ENCODE results near the gene IZUMO1.
"Not testable (repeated sequence)": the region's sequence is repeated elsewhere in the genome, so short reads cannot be mapped to it uniquely, and the experiment has no call there.

The IZUMO1 gene

GRCh38 chr19:48746738-48747575 lies at the start of gene IZUMO1:
Gene IZUMO1, minus strand, starts transcription at chr19:48746909. Its CDS starts 1,050 bp downstream, at chr19:48745859.
- DNase-seq (ENCODE audit: low read depth in 2 of 2), result no peak

GRCh38 chr19:48795685-48796070 lies 49.0 kb upstream of the IZUMO1 start:
- DNase-seq (ENCODE audit: low read depth in 2 of 2), result no peak

GRCh38 chr19:48795055-48795684 lies 48.5 kb upstream of the IZUMO1 start:
- peak; percentile 74 to 79 for DNase-seq (ENCODE audit: low read depth in 2 of 2)

GRCh38 chr19:48794291-48794690 lies 47.6 kb upstream of the IZUMO1 start:
- DNase-seq (ENCODE audit: low read depth in 2 of 2), result no peak

GRCh38 chr19:48793271-48793670 lies 46.6 kb upstream of the IZUMO1 start:
- no peak for DNase-seq (ENCODE audit: low read depth in 2 of 2)

- DNase-seq (ENCODE audit: low read depth in 2 of 2), result not testable (repeated sequence)
Observed at GRCh38 chr19:48787331-48787730, 40.6 kb upstream of the IZUMO1 start.

GRCh38 chr19:48786422-48786821 lies 39.7 kb upstream of the IZUMO1 start:
- DNase-seq (ENCODE audit: low read depth in 2 of 2), result not testable (repeated sequence)

GRCh38 chr19:48784527-48784926 lies 37.8 kb upstream of the IZUMO1 start:
- no peak for DNase-seq (ENCODE audit: low read depth in 2 of 2)

- DNase-seq (ENCODE audit: low read depth in 2 of 2), result no peak
Observed at GRCh38 chr19:48780631-48781391, 34.1 kb upstream of the IZUMO1 start.

- DNase-seq (ENCODE audit: low read depth in 2 of 2), result no peak
Observed at GRCh38 chr19:48779636-48780035, 32.9 kb upstream of the IZUMO1 start.

- no peak for DNase-seq (ENCODE audit: low read depth in 2 of 2)
Observed at GRCh38 chr19:48777720-48778119, 31.0 kb upstream of the IZUMO1 start.

- no peak for DNase-seq (ENCODE audit: low read depth in 2 of 2)
Observed at GRCh38 chr19:48777139-48777538, 30.4 kb upstream of the IZUMO1 start.

- DNase-seq (ENCODE audit: low read depth in 2 of 2), result no peak
Observed at GRCh38 chr19:48772503-48772953, 25.8 kb upstream of the IZUMO1 start.

- DNase-seq (ENCODE audit: low read depth in 2 of 2), result no peak
Observed at GRCh38 chr19:48770734-48771472, 24.2 kb upstream of the IZUMO1 start.

- DNase-seq (ENCODE audit: low read depth in 2 of 2), result no peak
Observed at GRCh38 chr19:48770266-48770665, 23.6 kb upstream of the IZUMO1 start.

- DNase-seq (ENCODE audit: low read depth in 2 of 2), result no peak
Observed at GRCh38 chr19:48768994-48769713, 22.4 kb upstream of the IZUMO1 start.

- not testable (repeated sequence) for DNase-seq (ENCODE audit: low read depth in 2 of 2)
Observed at GRCh38 chr19:48768171-48768753, 21.6 kb upstream of the IZUMO1 start.

- DNase-seq (ENCODE audit: low read depth in 2 of 2), result not testable (repeated sequence)
Observed at GRCh38 chr19:48765816-48766215, 19.1 kb upstream of the IZUMO1 start.

GRCh38 chr19:48760504-48761205 lies 13.9 kb upstream of the IZUMO1 start:
- DNase-seq (ENCODE audit: low read depth in 2 of 2), result no peak

- no peak for DNase-seq (ENCODE audit: low read depth in 2 of 2)
Observed at GRCh38 chr19:48757741-48758144, 11.0 kb upstream of the IZUMO1 start.

All from stimulated activated CD4-positive, alpha-beta T cell treated with anti-CD3 and anti-CD28 coated beads, Interleukin-1b, Interleukin-23, amount 100 ng/mL, for 4 hours (primary cell).